ENCODE results near the gene GAL3ST2.

GAL3ST2 gene

GRCh38 chr2:241734467-241735208 lies 42.0 kb upstream of the GAL3ST2 start, which contains the start of gene D2HGDH:
Gene D2HGDH (plus strand): TSS chr2:241734630. CDS start chr2:241735225, 595 bp downstream.
- Histone ChIP-seq H3K4me2 (peak within 1 kb of the TSS; percentile 63), H3K4me1 (ENCODE audit: low read depth, poor library complexity, severe bottlenecking) (peaks cover 4% of the 10 kb centered on the region), H4K20me1 (ENCODE audit: insufficient read depth) (no peaks in the 10 kb centered on the region), H3K4me3 (IDR thresholded peaks at IDR 0.05; ENCODE audit: insufficient read depth, low read depth, low read length) (peak within 1 kb of the TSS; percentile 40), H3K27ac (peak within 1 kb of the TSS; percentile 58), H3K27me3 (ENCODE audit: insufficient read depth, low read depth) (no peaks in the 10 kb centered on the region), H3K79me2 (ENCODE audit: insufficient read depth, low read depth) (no peaks in the 10 kb centered on the region), H3K36me3 (ENCODE audit: insufficient read depth) (no peaks in the 10 kb centered on the region), H2AFZ (ENCODE audit: low read depth) (peak within 1 kb of the TSS; percentile 91), H3K9ac (peak within 1 kb of the TSS; percentile 87)
- no peak for TF ChIP-seq CTCF (conservative IDR thresholded peaks at IDR 0.05; ENCODE audit: low read depth, low read length)

GRCh38 chr2:241736111-241736510 lies 40.5 kb upstream of the GAL3ST2 start:
- Histone ChIP-seq H3K4me2 (no peak overlapping the region), H3K27ac (no peak overlapping the region), H3K27me3 (ENCODE audit: insufficient read depth, low read depth) (no peaks in the 10 kb centered on the region), H3K79me2 (ENCODE audit: insufficient read depth, low read depth) (no peaks in the 10 kb centered on the region), H4K20me1 (ENCODE audit: insufficient read depth) (no peaks in the 10 kb centered on the region), H2AFZ (ENCODE audit: low read depth) (no peak overlapping the region), H3K9ac (no peak overlapping the region), H3K4me1 (ENCODE audit: low read depth, poor library complexity, severe bottlenecking) (peaks cover 4% of the 10 kb centered on the region), H3K36me3 (ENCODE audit: insufficient read depth) (no peaks in the 10 kb centered on the region), H3K4me3 (IDR thresholded peaks at IDR 0.05; ENCODE audit: insufficient read depth, low read depth, low read length) (no peak overlapping the region)
- no peak for TF ChIP-seq CTCF (conservative IDR thresholded peaks at IDR 0.05; ENCODE audit: low read depth, low read length)

GRCh38 chr2:241738040-241738686 lies 38.5 kb upstream of the GAL3ST2 start:
- H2AFZ ChIP-seq (ENCODE audit: low read depth) = no peak overlapping the region
- H3K27ac ChIP-seq = no peak overlapping the region
- H3K4me2 ChIP-seq = no peak overlapping the region
- no peaks in the 10 kb centered on the region for H4K20me1 ChIP-seq (ENCODE audit: insufficient read depth)
- no peak for TF ChIP-seq CTCF (conservative IDR thresholded peaks at IDR 0.05; ENCODE audit: low read depth, low read length)
- H3K27me3 ChIP-seq (ENCODE audit: insufficient read depth, low read depth) = no peaks in the 10 kb centered on the region
- H3K36me3 ChIP-seq (ENCODE audit: insufficient read depth) = no peaks in the 10 kb centered on the region
- no peak overlapping the region for H3K4me3 ChIP-seq (IDR thresholded peaks at IDR 0.05; ENCODE audit: insufficient read depth, low read depth, low read length)
- H3K4me1 ChIP-seq (ENCODE audit: low read depth, poor library complexity, severe bottlenecking) = peaks cover 4% of the 10 kb centered on the region
- no peaks in the 10 kb centered on the region for H3K79me2 ChIP-seq (ENCODE audit: insufficient read depth, low read depth)
- H3K9ac ChIP-seq = no peak overlapping the region

- no peaks in the 10 kb centered on the region for H3K4me1 ChIP-seq (ENCODE audit: low read depth, poor library complexity, severe bottlenecking)
- H3K36me3 ChIP-seq (ENCODE audit: insufficient read depth) = no peaks in the 10 kb centered on the region
- no peak overlapping the region for H2AFZ ChIP-seq (ENCODE audit: low read depth)
- H3K4me3 ChIP-seq (IDR thresholded peaks at IDR 0.05; ENCODE audit: insufficient read depth, low read depth, low read length) = no peak overlapping the region
- no peaks in the 10 kb centered on the region for H4K20me1 ChIP-seq (ENCODE audit: insufficient read depth)
- H3K79me2 ChIP-seq (ENCODE audit: insufficient read depth, low read depth) = no peaks in the 10 kb centered on the region
- H3K27ac ChIP-seq = no peak overlapping the region
- no peak overlapping the region for H3K9ac ChIP-seq
- no peaks in the 10 kb centered on the region for H3K27me3 ChIP-seq (ENCODE audit: insufficient read depth, low read depth)
- TF ChIP-seq CTCF (conservative IDR thresholded peaks at IDR 0.05; ENCODE audit: low read depth, low read length) = no peak
- no peak overlapping the region for H3K4me2 ChIP-seq
Observed at GRCh38 chr2:241739177-241739576, 37.4 kb upstream of the GAL3ST2 start.
